Activated naive CD4-positive, alpha-beta T cell treated with anti-CD3 and anti-CD28 coated beads for 36 hours (primary cell): ENCODE data around the gene STRBP. TPM values are rescaled to one million over a fixed set of nuclear protein-coding genes. Genes with fewer than 3 reads are reported as not detected.

Source experiments
- CTCF ChIA-PET: fragments of 350-600 bp; sonication (Branson Sonifier 250); formaldehyde crosslinking; loops from one replicate; lab custom pipeline; 2021; ENCODE audit warnings: antibody characterized with exemption; lab: Charles Lee
- DNase-seq: peaks from one replicate; pipeline ENCODE4 v3.0.0-alpha.2; 2020
- H3K27ac Mint-ChIP-seq: one replicate; pipeline ENCODE4 v1.8.0; 2021; ENCODE audit warnings: mild to moderate bottlenecking, mixed read lengths
- H3K27me3 Mint-ChIP-seq: one replicate; pipeline ENCODE4 v1.8.0; 2021; ENCODE audit warnings: low read depth, mixed read lengths
- H3K36me3 Mint-ChIP-seq: one replicate; pipeline ENCODE4 v1.8.0; 2021; ENCODE audit warnings: low read depth, mixed read lengths
- H3K4me1 Mint-ChIP-seq: one replicate; pipeline ENCODE4 v1.8.0; 2021; ENCODE audit warnings: low read depth, mixed read lengths
- H3K4me3 Mint-ChIP-seq: one replicate; pipeline ENCODE4 v1.8.0; 2021; ENCODE audit warnings: mild to moderate bottlenecking, moderate library complexity, mixed read lengths
- H3K9me3 Mint-ChIP-seq: one replicate; pipeline ENCODE4 v1.8.0; 2021; ENCODE audit warnings: mixed read lengths
- intact Hi-C: fragments of 100-400 bp; cut with micrococcal nuclease; formaldehyde crosslinking; loops from one replicate; pipeline ENCODE4 v1.15.1; 2023
- total RNA-seq, 2 experiments: library from RNA; stranded (reverse); gene quantifications; one replicate each; pipeline ENCODE4 v1.2.3, GENCODE V29; 2021

The STRBP gene
- total RNA-seq = 10 to 100 TPM; 27.6 to 27.8 TPM

DNA sequence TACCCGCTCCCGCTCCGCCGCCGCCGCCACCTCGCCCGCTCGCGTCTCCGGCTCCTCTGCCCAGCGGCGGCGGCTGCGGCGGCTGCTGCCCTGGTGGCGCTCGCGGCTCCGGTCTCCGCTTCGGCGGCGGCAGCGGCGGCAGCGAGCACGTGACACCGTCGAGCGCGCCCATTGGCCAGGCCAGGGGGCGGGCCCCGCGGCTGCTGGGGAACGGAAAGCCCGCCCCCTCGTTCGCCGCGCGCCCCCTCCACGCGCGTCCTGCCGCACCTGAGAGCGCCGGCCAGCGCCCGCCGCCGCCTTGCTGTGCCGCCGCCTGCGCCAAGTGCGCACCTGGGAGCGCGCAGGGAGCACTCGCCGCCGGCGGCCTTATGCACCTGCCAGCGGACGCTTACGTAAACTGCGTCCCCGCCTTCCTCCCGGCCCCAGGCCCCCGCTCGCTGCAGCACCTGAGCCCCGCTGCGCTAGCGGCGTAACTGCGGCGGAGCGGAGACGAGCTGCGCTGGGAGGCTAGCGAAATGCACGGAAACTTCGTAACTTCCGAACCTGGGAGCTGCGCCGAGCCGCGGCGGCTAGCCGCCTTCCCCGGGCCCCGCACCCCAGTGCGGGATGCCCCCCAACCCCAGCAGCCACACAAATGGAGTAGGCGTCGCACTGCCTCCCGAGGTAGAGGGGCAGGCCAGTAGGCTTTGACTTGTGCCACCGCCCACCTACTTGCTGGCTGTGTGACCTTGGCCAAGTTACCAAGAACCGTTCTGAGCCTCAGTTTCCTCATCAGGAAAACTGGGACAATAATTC, at the start of gene STRBP:
STRBP (minus strand) TSS at position 122 of the 795 bp plus-strand sequence. CDS start 84,452 bp downstream, outside the sequence.
- H3K27ac Mint-ChIP-seq = no peak within 1 kb of the TSS
- H3K4me1 Mint-ChIP-seq = peaks cover 26% of the 10 kb centered on the region
- H3K27me3 Mint-ChIP-seq = no peaks in the 10 kb centered on the region
- DNase-seq = peak; percentile 90
- intact Hi-C loops = loop anchor here (1.0 to 2.0 kb wide), 4 partner anchors 36 to 328 kb away; partner anchors contain the start of gene RABGAP1
- CTCF ChIA-PET = interaction anchor here (0.8 kb wide), 1 partner anchor 71 kb away, joined by 3 read pairs; no protein-coding TSS in a partner anchor
- no peaks in the 10 kb centered on the region for H3K36me3 Mint-ChIP-seq
- peak within 1 kb of the TSS; percentile 74 for H3K4me3 Mint-ChIP-seq
- H3K9me3 Mint-ChIP-seq = no peaks in the 10 kb centered on the region

DNA sequence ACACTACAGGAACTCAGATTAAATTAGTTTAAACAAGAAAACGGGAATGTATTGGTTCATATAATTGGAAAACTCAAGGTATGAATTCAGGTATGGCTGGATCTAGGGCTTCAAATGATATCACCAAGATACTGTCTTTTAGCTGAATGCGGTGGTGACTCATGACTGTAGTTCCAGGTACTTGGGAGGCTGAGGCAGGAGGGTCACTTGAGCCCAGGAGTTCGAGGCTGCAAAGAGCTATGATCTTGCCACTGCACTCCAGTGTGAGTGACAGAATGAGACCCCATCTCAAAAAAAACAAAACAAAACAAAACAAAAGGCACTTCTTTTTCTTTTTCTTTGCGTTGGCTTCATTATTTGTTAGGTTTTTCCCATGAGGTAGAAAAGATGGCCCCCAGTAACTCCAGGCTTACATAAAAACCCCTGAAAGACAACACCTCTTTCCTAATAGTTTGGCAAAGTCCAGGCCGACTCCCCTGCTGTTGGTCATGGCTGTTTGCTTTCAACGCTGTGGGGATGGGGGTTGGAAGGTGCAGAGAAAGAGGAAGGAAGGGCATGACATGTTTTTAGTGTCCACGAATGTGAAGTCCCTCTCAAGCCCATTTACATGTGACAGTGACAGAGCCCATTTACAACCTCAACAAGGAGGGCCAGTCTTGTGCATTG, 47.8 kb upstream of the STRBP start:
- DNase-seq = no peak
- CTCF ChIA-PET = no interaction called here
- no peak overlapping the region for H3K4me3 Mint-ChIP-seq
- intact Hi-C loops = no loop called here
- peaks cover 7% of the 10 kb centered on the region for H3K4me1 Mint-ChIP-seq
- H3K36me3 Mint-ChIP-seq = no peaks in the 10 kb centered on the region
- H3K9me3 Mint-ChIP-seq = no peaks in the 10 kb centered on the region
- no peak overlapping the region for H3K27ac Mint-ChIP-seq
- no peaks in the 10 kb centered on the region for H3K27me3 Mint-ChIP-seq

DNA sequence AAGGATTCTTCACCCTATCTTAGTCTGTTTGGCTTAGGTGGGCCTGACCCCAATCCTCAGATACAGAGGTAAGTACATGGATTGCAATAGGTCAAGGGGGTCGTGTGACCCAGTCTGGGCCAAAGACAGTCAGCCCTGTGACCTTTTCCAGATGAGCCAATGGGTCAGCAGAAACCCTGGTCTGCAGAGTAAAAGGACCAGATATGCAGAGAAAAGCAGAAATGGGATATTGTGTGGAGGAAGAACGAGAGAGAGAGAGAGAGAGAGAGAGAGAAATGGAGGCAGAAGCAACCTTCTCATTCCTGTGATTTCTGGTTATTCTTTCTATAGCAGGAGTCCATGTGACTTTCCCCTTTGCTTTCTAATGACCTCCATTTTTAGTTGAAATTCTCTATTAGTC, 47.2 kb upstream of the STRBP start:
- H3K4me1 Mint-ChIP-seq = peaks cover 4% of the 10 kb centered on the region
- intact Hi-C loops = no loop called here
- DNase-seq = no peak
- no peaks in the 10 kb centered on the region for H3K36me3 Mint-ChIP-seq
- no peaks in the 10 kb centered on the region for H3K27me3 Mint-ChIP-seq
- H3K4me3 Mint-ChIP-seq = no peak overlapping the region
- no peaks in the 10 kb centered on the region for H3K9me3 Mint-ChIP-seq
- CTCF ChIA-PET = no interaction called here
- no peak overlapping the region for H3K27ac Mint-ChIP-seq

DNA sequence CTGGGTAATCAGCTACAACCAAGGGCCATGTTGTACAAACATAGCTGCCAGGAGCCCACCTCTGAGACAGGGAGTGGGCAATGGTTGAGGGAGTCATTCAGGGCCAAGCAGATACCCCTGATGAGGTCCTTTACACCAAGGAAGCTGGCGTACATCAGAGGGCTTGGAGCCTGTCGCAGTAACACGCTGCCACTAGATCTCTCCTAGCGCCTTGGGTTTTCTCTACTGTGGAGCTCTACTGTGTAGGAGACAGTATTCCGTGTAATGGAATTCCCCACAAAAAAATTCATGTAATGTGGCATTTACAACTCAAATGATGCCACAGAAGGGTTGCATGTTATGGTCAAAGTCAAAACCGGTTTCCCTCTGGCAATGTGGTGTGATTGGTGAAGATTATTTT, 46.2 kb upstream of the STRBP start:
- no peak overlapping the region for H3K4me3 Mint-ChIP-seq
- H3K27ac Mint-ChIP-seq = no peak overlapping the region
- no peaks in the 10 kb centered on the region for H3K36me3 Mint-ChIP-seq
- no peak for DNase-seq
- H3K27me3 Mint-ChIP-seq = no peaks in the 10 kb centered on the region
- CTCF ChIA-PET = interaction anchor here (0.6 to 2.0 kb wide), 2 partner anchors 35 to 1222 kb away, joined by 4 read pairs; no protein-coding TSS in a partner anchor
- H3K9me3 Mint-ChIP-seq = no peaks in the 10 kb centered on the region
- H3K4me1 Mint-ChIP-seq = peaks cover 4% of the 10 kb centered on the region
- intact Hi-C loops = no loop called here

DNA sequence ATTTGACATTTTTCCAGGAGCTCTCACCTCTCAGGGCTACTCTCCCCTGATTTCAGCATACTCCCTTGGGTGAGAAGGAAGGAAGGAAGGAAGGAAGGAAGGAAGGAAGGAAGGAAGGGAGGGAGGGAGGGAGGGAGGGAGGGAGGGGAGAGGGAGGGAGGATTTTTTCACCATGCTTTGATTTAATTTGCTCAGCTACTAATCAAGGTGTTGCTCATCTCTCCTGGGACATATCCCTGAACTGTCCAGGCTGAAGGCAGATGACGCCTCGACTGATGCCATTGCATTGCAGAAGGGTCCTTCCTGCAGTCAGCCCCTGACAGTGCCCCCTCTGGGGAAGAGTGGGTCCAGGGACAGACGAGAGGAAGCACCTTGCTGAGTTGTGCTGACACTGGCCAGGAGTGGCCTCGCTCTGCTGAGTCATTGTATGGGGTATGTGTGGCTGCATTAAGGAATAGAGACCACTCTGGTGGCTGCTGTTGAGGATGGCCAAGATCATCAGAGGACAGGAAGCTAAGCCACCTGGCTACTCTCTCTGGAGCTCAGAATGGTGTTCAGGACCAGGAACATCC, 44.0 kb upstream of the STRBP start:
- DNase-seq = no peak
- Mint-ChIP-seq H3K9me3 (no peaks in the 10 kb centered on the region), H3K4me1 (no peaks in the 10 kb centered on the region), H3K4me3 (no peak overlapping the region), H3K36me3 (no peaks in the 10 kb centered on the region), H3K27me3 (no peaks in the 10 kb centered on the region), H3K27ac (no peak overlapping the region)
- intact Hi-C loops = no loop called here
- CTCF ChIA-PET = interaction anchor here (0.8 to 1.0 kb wide), 2 partner anchors 37 to 41 kb away, joined by 3 read pairs; no protein-coding TSS in a partner anchor

DNA sequence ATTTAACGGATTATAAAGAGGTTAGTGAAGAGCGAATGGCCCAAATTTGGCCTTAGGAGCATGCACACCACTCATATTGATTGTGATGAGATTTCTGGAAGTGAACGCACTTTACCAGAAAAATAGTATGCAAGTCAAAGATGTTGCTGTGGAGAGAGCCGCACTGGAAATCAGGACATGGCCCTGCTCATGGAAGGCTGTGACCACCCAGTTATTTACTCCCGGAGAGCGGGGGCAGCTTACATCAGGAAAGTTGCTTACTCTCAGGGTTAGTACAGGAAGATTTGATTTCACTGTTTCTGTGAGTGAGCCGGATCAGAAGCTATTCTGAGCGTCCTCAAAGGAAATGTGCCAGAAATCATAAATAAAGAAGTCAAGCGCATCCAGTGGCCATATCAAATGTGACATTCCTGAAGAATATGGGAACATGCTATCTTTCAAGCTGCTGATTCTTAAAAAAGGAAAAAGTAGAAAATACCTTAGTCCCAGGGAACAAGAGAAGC, 42.9 kb upstream of the STRBP start:
- no peaks in the 10 kb centered on the region for H3K9me3 Mint-ChIP-seq
- H3K4me1 Mint-ChIP-seq = no peaks in the 10 kb centered on the region
- no peaks in the 10 kb centered on the region for H3K36me3 Mint-ChIP-seq
- no peak overlapping the region for H3K27ac Mint-ChIP-seq
- H3K27me3 Mint-ChIP-seq = no peaks in the 10 kb centered on the region
- no peak for DNase-seq
- H3K4me3 Mint-ChIP-seq = no peak overlapping the region
- intact Hi-C loops = no loop called here
- CTCF ChIA-PET = no interaction called here

DNA sequence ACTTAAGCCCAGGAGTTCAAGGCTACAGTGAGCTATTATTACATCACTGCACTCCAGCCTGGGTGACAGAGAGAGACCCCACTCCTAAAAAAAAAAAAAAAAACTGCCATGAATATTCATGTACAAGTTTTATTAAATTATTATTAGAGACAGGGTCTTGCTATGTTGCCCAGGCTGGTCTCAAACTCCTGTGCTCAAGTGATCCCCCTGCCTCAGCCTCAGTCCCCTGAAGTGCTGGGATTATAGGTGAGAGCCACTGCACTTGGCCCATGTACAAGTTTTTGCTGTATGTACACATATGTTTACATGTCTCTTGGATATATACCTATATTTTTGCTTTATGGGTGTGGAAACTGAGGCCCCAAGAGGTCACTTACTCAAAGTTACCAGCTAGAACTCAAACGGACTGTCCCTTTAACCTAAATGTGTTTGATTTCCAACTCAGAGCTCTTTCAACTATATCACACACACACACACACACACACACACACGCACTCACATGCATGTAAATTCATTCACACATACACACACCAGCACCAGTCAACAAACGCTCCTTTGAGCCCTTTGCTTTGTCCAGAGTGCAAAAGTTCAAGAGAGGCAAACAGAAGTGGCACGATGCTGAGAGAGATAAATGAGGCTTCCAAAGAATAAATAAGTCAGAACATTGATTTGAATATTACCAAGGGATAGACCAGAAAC, 42.3 kb upstream of the STRBP start:
- H3K27ac Mint-ChIP-seq = no peak overlapping the region
- H3K27me3 Mint-ChIP-seq = no peaks in the 10 kb centered on the region
- CTCF ChIA-PET = interaction anchor here (0.6 kb wide), 1 partner anchor 35 kb away, joined by 3 read pairs; no protein-coding TSS in a partner anchor
- H3K4me3 Mint-ChIP-seq = no peak overlapping the region
- H3K9me3 Mint-ChIP-seq = no peaks in the 10 kb centered on the region
- no peaks in the 10 kb centered on the region for H3K36me3 Mint-ChIP-seq
- H3K4me1 Mint-ChIP-seq = peaks cover 4% of the 10 kb centered on the region
- DNase-seq = no peak
- intact Hi-C loops = no loop called here

DNA sequence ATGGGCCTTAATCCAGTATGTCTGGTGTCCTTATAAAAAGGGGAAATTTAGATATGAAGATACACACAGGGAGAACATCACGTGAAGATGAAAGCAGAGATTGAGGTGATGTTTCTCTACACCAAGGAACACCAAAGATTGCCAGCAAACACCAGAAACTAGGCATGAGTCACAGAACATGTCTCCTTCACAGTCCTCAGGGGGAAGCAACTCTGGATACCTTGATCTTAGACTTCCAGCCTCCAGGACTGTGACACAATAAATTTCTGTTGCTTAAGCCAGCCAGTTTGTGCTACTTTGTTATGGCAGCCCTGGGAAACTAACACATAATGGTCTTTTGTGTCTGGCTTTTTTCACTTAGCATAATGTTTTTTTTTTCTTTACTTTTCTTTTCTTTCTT, 41.2 kb upstream of the STRBP start:
- no peak overlapping the region for H3K27ac Mint-ChIP-seq
- peaks cover 13% of the 10 kb centered on the region for H3K4me1 Mint-ChIP-seq
- no peaks in the 10 kb centered on the region for H3K9me3 Mint-ChIP-seq
- CTCF ChIA-PET = interaction anchor here (0.6 kb wide), 1 partner anchor 34 kb away, joined by 3 read pairs; no protein-coding TSS in a partner anchor
- DNase-seq = no peak
- no peaks in the 10 kb centered on the region for H3K27me3 Mint-ChIP-seq
- no peaks in the 10 kb centered on the region for H3K36me3 Mint-ChIP-seq
- H3K4me3 Mint-ChIP-seq = no peak overlapping the region
- intact Hi-C loops = no loop called here

DNA sequence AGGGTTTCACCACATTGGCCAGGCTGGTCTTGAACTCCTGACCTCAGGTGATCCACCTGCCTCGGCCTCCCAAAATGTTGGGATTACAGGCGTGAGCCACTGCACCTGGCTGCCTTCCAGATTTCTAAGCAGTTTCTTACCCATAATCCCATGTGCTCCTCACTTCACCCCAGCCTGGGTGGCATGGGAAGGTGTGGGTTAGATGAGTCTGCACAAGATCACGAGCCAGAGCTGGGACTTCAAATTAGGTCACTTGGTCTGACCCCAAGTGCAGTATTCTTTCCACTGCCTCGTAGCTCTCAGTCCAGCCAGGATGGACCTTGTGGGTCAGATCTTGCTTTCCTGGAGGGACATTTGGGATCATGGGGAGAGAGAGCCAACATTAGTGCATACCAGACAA, 37.5 kb upstream of the STRBP start:
- Mint-ChIP-seq H3K27me3 (no peaks in the 10 kb centered on the region), H3K36me3 (no peaks in the 10 kb centered on the region), H3K4me1 (peaks cover 40% of the 10 kb centered on the region), H3K4me3 (no peak overlapping the region), H3K9me3 (no peaks in the 10 kb centered on the region), H3K27ac (no peak overlapping the region)
- CTCF ChIA-PET = no interaction called here
- intact Hi-C loops = loop anchor here (1.0 to 2.0 kb wide), 2 partner anchors 37 to 81 kb away; partner anchors contain the start of gene STRBP
- no peak for DNase-seq

DNA sequence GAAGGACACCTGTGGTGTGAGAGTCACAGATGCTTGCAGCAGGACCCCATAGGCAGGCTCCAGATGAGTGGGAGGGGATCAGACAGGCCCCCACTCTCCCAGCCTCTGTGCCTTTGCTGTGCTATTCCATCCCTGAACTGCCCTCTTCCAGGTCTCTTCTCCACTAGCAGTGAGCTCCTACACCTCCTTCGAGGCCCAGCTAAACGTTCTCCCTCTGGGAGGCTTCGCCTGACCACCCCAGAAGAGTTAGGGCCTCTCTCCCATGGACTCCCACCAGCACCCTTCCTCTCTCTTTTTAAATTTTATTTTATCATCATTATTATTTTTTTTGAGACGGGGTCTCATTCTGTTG, 35.9 kb upstream of the STRBP start:
- DNase-seq = no peak
- H3K27me3 Mint-ChIP-seq = no peaks in the 10 kb centered on the region
- H3K4me1 Mint-ChIP-seq = peaks cover 40% of the 10 kb centered on the region
- no peaks in the 10 kb centered on the region for H3K36me3 Mint-ChIP-seq
- no peak overlapping the region for H3K27ac Mint-ChIP-seq
- no peak overlapping the region for H3K4me3 Mint-ChIP-seq
- no peaks in the 10 kb centered on the region for H3K9me3 Mint-ChIP-seq
- CTCF ChIA-PET = interaction anchor here (0.6 to 1.0 kb wide), 2 partner anchors 22 to 97 kb away, joined by 3 to 5 read pairs; no protein-coding TSS in a partner anchor
- intact Hi-C loops = loop anchor here (1.0 to 2.0 kb wide), 3 partner anchors 19 to 36 kb away; partner anchors contain the start of gene STRBP

DNA sequence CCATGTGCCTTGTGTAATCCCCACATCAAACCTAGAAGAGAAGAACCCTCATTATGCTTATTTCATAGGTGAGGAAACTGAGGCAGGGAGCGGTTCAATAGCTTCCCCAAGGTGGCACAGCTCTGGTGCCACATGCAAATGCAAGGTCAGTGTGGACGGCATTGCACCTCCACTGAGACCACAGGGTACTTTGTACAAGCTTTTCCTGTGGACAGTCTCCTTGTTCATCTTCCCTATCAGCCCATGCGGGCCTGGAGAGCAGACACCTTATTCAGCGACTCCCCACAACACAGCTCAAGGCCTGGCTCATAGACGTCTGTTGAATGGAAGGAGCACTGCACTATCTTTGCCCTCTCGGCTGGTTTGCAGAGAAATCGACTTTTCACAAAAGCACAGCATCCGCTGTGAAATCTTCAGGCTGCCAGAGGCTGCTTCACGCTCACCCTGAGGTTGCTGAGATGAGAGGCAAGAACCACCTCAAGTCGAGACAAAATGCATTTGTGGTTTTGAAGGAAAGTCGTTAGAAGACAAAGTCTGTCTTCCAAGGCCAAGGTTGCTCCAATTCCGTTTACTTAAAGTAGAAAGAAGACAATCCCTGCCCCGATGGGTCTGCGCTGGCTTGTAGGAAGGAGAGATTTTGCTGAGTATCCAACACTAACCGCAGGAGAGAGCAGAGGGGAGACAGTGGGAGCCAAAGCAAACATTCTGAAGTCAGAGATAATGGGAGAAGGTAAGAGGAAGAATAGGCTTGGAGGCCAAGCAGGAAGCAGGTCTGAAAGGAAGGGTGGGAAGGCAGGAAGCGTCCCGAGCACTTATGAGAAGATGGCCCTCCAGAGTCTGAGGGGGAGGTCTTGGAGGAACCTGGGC, 34.2 kb upstream of the STRBP start:
- Mint-ChIP-seq H3K27me3 (no peaks in the 10 kb centered on the region), H3K36me3 (no peaks in the 10 kb centered on the region), H3K4me3 (no peak overlapping the region), H3K4me1 (peaks cover 40% of the 10 kb centered on the region), H3K9me3 (no peaks in the 10 kb centered on the region), H3K27ac (no peak overlapping the region)
- DNase-seq = peak; percentile 44
- intact Hi-C loops = no loop called here
- CTCF ChIA-PET = interaction anchor here (1.3 kb wide), 1 partner anchor 82 kb away, joined by 3 read pairs; no protein-coding TSS in a partner anchor
